Mucosa of gallbladder (tissue), 1 donor: Measurements from ENCODE around the gene BTG3. TPM values are rescaled to one million over a fixed set of nuclear protein-coding genes. Genes with fewer than 3 reads are reported as not detected.

ENCODE experiments used
- DNase-seq: peaks from one replicate; pipeline ENCODE4 v3.0.0-alpha.2; 2020; ENCODE audit warnings: low spot score
- total RNA-seq: library from RNA; stranded (reverse); gene quantifications from one replicate; pipeline ENCODE4 v1.2.1, GENCODE V29; 2021
- donor health status: DM: no; HTN: no; CAD: no.

BTG3 gene
- 15.5 TPM for total RNA-seq

- DNase-seq = peak; percentile 83
These were observed at the start of gene BTG3 for GRCh38 chr21:17612565-17613241. TSS of gene BTG3 (minus strand) at chr21:17612901. CDS start at chr21:17609144, 3,757 bp downstream.

- DNase-seq = no peak
These were observed 48.2 kb upstream of the BTG3 start for GRCh38 chr21:17660862-17661261.

GRCh38 chr21:17660452-17660851, 47.8 kb upstream of the BTG3 start:
- DNase-seq = no peak

- DNase-seq = no peak
These were observed 46.2 kb upstream of the BTG3 start for GRCh38 chr21:17658931-17659330.

- no peak for DNase-seq
These were observed 38.8 kb upstream of the BTG3 start for GRCh38 chr21:17651526-17651925.

- no peak for DNase-seq
These were observed 37.6 kb upstream of the BTG3 start for GRCh38 chr21:17650292-17650691.

GRCh38 chr21:17646790-17647189, 34.1 kb upstream of the BTG3 start:
- no peak for DNase-seq

- DNase-seq = no peak
These were observed 31.5 kb upstream of the BTG3 start for GRCh38 chr21:17644186-17644585.

GRCh38 chr21:17640821-17641220, 28.1 kb upstream of the BTG3 start:
- no peak for DNase-seq

GRCh38 chr21:17636711-17637110, 24.0 kb upstream of the BTG3 start:
- no peak for DNase-seq

- DNase-seq = no peak
These were observed 18.5 kb upstream of the BTG3 start for GRCh38 chr21:17631195-17631594.

GRCh38 chr21:17622018-17622417, 9.3 kb upstream of the BTG3 start:
- DNase-seq = no peak

GRCh38 chr21:17616831-17617230, 4.1 kb upstream of the BTG3 start:
- no peak for DNase-seq

- DNase-seq = peak; percentile 26
These were observed 558 bp upstream of the BTG3 start for GRCh38 chr21:17613242-17613676.

- DNase-seq = peak; percentile 34
These were observed 607 bp downstream of the BTG3 start for GRCh38 chr21:17612023-17612564.

GRCh38 chr21:17611414-17612022, 1.2 kb downstream of the BTG3 start:
- peak; percentile 84 for DNase-seq

- no peak for DNase-seq
These were observed 1.8 kb downstream of the BTG3 start for GRCh38 chr21:17610911-17611310.

- no peak for DNase-seq
These were observed 3.0 kb downstream of the BTG3 start for GRCh38 chr21:17609681-17610080.

GRCh38 chr21:17607684-17608083, 5.0 kb downstream of the BTG3 start:
- no peak for DNase-seq

GRCh38 chr21:17602874-17603273, 9.8 kb downstream of the BTG3 start:
- no peak for DNase-seq

GRCh38 chr21:17598437-17598836, 14.3 kb downstream of the BTG3 start:
- no peak for DNase-seq

GRCh38 chr21:17597680-17598079, 15.0 kb downstream of the BTG3 start:
- no peak for DNase-seq

GRCh38 chr21:17590430-17590829, 22.3 kb downstream of the BTG3 start:
- no peak for DNase-seq
